HG03060 (cell line): ENCODE data around the gene FLAD1.
"Not testable (repeated sequence)": the region's sequence is repeated elsewhere in the genome, so short reads cannot be mapped to it uniquely, and the experiment has no call there.

Experiments used
- ATAC-seq: cut with Tn5 transposase; IDR thresholded peaks from one replicate; pipeline ENCODE4 v1.9.1; 2021; ENCODE audit warnings: low read depth, moderate number of reproducible peaks; ENCODE audit not compliant: unreplicated experiment

FLAD1 gene

DNA sequence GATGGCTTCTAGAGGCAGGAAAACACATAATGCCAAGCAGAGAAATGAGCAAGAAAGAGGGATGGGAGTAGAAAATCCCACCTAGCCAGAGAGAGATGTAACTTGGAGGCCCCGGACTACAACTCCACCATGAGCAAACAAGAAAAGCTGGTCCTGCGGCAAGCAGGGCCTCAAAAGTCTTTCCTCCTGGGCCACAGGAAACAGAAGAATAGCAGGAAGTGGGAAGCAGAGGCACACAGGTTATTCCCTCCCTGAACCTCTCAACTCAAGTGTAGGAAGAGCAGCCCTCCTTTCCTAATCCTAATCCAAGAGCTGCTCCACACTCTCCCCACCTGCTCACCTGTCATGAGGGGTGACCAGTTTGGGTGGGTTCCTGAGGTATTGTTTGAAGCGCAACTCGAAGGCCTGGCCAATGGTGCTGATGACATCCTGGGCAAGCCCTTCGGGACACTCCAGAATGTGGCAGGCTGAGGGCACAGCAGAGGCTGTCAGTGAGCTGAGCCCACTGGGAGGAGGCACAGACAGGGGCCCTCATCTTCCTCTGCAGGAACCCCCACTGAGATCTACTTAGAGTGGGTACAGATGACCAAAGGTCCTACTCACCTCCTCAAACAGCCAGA, 15.7 kb upstream of the FLAD1 start:
- no peak for ATAC-seq

DNA sequence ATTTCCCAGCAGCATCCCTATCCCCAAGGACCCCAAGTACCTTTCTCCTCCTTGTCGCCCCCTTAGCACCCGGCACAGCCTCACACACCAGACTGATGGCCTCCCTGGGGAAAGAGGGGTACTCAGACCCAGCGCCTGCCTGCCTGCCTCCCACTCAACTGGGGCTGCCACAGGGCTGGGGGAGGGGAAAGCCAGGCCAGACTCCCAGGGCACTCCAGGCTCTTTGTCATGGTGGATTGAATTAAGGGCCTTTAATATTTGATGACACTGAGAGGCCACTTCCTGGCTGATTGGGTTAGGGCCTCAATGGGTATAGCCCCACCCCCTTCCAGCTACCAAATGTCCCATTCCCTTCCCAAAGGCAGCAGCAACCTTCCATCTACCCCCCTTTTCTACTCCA, 14.4 kb upstream of the FLAD1 start:
- no peak for ATAC-seq

DNA sequence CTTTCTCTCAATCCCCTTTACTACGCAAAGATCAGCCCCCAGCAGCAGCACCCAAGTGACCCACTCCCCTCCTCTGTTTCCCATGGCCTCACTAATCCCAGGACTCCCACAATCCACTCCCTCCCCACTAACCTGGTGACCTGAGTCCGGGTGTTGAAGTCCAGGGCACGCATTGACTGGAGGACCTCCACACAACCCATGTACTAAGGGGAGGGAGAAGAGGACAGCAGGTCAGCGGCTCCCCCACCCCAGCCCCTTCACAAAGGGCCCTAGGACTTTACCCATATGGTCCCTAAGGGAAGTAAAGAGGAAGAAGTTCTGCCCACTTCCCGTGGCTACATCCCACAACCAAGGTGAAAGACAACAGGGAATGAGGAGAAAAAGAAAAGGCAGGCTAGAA, 13.9 kb upstream of the FLAD1 start:
- no peak for ATAC-seq

DNA sequence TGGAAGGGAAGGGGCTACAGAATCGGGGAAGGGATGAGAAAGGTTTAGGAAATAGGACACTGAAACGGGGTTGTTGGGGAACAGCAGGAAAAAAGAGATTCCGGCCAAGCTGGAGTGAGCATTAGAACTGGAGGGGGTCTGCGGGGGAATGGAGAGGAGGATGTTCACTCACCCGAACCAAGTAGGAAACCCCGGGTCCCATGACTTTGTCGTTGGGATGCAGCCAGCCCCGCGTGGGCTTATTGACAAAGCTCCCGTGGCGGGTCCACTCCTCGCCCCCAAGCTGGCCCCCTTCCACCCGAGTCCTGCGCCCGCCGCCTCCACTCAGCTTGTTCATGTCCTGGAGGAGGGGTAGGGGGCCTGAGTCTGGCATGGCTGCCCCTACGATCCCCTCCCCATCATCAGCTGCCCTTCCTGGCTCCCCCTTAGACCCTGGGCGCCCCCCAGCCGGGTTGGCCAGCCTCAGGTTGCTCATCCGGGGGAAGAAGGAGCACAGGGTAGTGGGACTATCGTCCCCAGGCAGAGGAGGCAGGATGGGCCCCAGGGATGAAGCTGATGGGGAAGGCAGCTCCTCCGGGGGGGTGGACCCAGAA, 13.2 kb upstream of the FLAD1 start:
- no peak for ATAC-seq

DNA sequence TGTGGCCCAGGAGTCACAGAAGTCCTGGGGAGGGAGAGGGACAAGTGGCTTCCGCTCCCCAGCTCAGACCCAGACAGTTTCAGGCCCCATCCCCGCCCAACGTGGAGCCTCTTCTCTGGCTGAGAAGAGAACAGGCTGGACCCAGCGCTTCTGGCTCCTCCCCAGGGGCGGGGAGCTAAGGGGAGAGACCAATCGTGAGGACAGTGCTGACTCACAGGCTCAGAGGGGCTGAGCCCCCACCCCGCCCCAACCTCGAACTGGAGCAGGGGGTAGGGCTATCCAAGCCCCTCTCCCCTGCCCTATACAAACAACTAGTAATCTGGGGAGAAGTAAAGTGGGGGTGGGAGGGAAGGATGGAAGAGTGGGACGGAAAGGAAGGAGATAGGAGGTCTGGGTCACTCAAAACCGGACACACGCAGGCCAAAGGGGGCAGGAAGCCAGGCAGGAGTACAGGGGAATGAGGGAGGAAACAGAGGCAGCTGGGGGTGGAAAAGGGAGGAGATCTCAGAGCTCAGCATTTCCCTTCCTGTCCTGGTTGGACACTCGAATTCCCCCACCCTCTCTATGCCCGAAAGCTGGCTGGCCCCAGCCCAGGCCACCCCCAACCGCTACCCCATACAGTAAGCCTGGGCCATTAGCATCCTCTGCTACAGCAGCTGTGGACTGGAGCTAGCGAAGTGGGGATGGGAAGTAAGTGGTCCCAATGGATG, 12.4 kb upstream of the FLAD1 start, which contains the start of gene SHC1:
TSS of gene SHC1 (minus strand) at position 117 of the 710 bp plus-strand sequence. CDS start 221 bp downstream, outside the sequence.
- ATAC-seq = no peak

DNA sequence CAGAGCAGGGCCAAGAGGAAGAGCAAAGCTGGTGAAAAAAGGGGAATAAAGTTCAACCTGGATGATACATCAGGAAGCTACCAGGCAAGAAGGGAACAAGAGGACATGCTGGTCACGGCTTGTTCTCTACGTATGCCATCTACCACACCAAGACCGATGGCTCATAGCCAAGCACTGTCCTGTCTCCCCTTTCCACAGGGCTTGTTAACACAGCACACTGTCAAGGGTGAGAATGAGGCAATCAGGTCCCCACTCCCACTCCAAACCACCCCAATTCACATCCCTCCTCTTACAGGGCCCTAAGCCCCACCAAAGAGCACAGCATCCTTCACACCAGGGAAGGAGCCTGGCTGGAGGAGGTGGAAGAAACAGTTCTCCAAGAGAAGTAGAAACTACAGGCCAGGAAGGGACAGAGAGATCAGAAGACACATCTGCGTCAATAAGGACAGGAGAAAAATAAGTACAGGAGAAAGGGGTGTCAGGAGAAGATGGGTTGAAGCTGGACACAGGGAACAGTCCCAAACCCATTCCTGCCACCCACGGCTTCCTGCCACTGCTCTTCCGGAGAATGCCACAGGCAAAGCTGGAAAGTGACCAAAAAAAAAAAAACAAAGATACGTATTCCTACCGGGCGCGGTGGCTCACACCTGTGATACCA, 11.7 kb upstream of the FLAD1 start:
- ATAC-seq = no peak

DNA sequence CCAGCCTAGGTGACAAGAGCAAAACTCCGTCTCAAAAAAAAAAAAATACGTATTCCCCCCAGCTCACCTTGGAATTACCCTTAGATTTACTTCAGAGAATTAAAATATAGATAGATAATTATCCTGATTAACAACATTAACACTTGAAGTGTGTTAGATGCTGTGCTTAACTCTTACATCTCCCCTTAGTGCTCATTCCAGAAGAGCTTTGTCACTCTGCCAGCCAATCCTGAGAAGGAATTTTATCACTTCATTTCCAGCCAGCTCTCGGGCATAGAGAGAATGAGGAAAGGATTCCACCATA, 11.0 kb upstream of the FLAD1 start:
- ATAC-seq = no peak

DNA sequence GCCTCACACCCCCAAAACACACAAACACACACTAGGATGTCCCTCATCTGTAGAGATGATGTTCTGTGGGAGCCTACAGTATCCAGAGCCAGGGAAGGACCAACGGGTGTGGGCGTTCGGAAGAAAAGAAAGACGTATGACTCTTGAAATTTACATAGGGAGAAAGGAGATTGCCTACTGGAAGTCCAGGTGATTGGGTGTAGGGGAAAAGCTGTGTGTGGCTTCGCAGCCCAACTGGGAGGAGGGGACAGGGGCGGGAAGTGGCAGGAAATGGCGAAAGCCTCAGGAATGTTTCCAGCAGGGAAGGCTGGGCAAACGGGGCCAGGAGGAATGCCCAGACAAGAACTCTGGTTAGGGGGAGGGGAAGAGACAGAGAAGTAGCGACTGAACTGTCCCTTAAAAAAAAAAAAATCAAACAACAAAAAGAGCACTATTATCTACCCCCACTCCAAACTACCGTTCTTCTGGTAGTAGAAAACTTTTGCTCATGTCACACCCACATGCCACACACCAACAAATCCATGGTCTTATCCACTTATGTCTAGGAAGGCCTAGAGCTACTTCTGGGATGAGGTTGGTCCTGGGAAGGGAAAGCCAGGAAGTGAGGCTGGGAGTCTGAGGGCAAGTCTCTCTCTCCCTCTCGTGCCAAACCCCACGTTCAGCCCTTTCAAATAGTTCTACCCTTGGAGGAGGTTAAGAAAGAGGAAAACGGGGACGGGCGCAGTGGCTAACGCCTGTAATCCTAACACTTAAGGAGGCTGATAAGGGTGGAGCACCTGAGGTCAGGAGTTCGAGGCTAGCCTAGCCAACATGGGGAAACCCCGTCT, 10.4 kb upstream of the FLAD1 start:
- ATAC-seq = no peak

DNA sequence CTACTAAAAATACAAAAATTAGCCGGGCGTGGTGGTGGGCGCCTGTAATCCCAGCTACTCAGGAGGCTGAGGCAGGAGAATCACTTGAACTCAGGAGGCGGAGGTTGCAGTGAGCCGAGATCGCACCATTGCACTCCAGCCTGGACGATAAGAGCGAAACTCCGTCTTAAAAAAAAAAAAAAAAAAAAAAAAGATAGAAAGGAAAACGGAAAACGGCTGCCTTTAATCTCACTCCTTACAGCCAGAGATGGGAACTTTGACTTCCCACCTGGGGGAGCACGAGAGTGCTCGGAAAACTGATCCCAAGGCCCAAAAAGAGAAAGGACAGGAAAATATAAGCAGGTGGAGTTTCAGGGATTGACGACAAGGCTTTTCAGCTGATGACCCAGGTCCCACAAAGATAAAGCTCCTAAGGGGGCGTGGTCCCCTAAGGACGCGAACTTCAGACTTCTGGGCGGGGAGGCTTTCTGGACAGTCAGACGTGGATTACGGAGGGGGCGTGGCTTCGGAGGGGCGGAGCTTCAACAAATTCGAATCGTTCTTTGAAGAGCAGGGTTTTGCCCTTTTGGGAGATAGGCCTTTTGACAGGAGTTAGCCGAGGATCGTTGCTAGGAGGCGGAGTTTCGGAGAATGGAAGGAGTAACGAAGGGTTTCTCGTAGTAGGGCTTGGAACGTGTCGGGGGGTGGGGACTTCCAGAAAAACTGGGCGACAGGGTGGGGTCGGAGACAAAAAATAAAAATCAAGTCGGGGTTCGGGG, 9.6 kb upstream of the FLAD1 start:
- no peak for ATAC-seq

DNA sequence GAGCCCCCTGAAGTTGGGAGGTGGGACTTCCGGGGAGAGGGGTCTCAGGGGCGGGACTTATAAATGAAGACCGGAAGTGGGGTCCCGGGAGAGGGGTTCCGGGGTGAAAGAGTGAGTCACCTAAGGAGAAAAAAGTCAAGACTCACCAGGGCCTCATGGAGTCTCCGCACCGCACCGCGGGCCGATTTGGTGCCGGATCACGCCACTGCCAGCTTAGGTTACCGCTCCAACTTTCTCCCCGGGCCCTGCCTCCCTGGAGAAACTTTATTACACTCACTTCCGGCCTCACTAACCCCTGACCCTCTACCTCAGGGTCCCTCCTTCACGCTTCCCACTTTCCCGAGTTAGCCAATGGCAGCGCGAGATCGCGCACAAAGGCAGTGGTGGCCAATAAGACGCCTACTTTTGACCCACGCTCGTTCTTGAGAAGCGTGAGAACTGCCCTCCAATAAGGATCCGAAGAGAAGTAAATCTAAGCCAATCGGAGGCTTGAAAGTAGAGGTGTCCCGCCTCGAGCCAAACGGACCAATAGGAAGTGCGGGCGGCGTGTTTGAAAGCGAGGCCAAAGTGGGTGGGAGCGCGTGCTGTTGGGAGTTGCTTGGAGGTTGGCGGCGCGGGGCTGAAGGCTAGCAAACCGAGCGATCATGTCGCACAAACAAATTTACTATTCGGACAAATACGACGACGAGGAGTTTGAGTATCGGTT, 8.9 kb upstream of the FLAD1 start, which contains the start of gene CKS1B:
TSS of gene CKS1B (plus strand) at position 580 of the 706 bp plus-strand sequence. CDS start at position 645, 65 bp downstream.
- peak; percentile 76 for ATAC-seq

DNA sequence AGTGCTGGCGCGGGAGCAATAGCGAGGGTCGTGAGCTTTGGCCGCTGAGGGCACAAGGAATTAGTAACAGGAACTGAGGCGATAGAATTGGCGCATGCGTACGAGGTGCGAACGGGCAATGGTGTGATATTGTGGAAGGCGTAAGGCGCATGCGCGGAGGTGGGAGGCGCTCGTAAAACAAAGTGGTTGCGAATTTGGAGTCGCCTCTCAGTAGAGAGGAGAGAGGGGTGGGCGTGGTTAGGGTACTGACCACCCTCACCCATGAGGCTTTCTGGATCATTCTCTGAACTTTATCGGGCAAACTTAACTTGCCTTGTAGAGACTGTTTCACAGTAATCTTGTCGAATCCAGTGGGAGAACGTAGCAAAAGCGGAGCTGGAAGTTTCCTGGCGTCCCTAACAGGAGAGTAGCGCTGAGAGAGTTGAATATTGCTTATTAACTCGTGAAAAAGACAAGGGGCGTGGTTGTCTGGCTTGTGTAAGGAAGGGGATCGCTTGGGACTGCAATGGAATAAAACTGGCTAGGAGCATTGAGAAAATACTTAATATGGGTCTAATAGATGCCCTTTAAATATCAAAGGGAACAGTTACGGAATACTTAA, 8.2 kb upstream of the FLAD1 start:
- peak; percentile 38 for ATAC-seq

DNA sequence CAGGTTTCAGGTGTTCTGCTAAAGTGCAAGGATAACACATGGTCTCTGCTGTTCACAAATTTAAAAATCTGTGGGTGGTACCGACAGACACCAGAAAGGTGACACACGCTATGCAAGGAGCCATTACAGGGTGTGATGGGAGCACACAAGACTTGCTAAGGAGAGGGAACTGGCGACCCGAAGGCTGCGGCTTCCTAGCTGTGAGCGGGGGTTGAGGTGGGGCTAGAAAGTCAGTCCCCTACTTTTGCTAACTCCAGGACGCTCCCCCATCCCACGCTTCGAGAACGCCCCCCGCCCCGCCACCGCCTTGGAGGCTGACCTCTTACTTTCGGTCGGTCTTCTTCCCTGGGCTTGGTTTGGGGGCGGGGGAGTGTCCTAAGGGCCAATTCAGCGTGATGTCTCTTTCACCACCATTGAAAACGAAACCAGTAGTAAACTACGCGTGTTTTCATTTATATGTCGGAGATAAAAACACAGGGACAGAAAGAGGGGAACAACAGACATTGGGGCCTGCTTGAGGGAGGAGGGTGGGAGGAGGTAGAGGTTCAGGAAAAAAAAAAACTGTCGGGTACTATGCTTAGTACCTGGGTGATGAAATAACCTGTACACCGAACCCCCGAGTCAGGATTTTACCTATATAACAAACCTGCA, 7.6 kb upstream of the FLAD1 start:
- no peak for ATAC-seq

DNA sequence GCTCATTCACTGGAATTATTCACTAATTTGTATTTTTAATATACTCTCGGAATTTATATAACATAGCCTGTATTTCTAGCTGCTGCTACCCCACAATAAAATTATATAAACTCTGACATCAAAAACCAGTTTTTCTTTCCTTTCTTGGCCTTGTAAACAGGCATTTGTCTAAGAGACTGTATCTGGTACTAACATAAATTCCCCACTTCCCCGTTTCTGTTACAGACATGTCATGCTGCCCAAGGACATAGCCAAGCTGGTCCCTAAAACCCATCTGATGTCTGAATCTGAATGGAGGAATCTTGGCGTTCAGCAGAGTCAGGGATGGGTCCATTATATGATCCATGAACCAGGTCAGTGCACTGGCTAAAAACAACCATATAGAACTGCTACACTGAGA, 5.4 kb upstream of the FLAD1 start:
- ATAC-seq = not testable (repeated sequence)

DNA sequence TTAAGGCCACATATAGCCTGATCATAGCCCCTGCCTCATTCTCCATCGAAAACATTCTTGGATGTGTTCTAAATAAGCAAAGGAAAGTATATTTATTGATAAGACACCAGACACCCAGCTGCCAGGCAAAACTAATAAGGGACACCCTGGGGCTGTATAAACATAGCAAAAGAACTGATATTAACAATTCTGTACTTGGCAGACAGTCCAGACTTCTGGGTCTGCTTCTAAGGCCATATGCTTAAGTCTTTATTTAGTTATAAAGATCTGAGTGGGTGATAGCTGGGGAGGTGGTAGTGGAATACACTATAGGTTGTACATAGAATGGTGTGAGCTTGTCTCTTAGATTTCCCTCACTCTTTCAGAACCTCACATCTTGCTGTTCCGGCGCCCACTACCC, 4.8 kb upstream of the FLAD1 start:
- no peak for ATAC-seq

DNA sequence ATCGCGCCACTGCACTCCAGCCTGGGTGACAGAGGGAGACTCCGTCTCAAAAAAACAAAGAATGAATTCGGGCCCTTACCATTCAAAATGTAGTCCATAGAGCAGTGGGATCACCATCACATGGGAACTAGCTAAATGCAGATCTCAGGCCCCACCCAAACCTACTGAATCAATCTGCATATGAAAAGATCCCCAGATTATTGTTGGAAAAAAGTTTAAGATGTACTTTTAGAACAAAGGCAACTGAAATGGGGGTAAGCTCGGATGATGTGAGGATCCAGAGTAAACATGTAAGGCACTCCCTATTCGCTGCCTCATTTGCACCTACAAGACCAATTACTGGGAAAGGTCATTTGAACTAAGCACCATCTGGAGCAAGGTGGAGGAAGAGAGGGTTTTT, 803 bp upstream of the FLAD1 start:
- no peak for ATAC-seq

DNA sequence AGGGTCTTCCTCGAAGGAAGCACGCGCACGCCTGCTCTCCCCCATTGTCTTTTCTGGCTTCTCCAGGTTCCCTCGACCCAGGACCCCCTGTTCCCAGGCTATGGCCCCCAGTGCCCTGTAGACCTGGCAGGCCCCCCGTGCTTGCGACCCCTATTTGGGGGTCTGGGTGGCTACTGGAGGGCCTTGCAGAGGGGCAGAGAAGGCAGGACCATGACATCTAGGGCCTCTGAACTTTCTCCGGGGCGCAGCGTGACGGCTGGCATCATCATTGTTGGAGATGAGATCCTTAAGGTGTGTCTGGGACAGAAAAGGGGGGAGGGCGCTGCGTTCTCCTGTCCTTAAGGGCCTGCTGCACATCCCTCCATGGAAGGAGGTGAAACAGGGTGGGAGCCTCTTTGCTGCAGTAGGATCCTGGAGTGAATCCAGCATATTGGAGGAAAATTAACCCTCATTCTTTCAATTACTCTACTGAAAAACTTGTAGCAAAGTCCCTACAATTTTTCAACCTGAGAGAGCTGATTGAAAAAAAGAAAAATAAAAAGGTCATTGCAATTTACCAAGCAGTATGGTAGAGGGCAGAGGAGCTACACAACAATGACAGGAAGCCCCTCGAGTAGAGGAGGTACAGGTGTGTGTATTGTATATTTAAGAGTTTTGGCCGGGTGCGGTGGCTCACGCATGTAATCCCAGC, 777 bp downstream of the FLAD1 start:
- ATAC-seq = no peak

DNA sequence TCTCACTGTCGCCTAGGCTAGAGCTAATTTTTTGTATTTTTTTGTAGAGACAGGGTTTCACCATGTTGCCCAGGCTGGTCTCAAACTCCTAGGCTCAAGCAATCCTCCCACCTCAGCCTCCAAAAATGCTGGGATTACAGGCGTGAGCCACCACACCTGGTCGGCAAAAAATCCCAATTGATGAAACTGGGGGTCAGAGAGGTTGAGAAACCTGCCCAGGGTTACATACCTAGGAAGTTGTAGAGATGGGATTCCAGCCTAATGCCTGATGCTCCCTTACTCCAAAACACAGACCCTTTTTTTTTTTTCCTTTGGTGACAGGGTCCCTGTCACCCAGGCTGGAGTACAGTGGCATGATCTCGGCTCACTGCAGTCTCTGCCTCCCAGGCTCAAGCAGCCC, 3.6 kb downstream of the FLAD1 start:
- not testable (repeated sequence) for ATAC-seq

DNA sequence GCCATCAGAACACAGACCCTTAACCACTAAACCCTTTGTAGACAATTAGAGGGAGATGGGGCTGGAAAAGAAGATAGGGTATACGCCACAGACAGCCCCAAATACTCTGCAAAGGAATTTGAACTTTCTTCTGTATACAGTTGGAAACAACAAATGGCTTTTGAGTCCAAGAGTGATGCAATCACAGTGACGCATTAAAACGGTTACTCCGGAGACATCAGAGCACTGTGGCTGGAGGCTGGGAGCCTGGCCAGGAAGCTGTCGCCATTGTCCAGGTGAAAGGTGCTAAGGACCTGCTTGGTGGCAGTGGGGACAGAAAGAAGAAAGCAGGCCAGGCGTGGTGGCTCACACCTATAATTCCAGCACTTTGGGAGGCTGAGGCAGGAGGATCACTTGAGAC, 4.2 kb downstream of the FLAD1 start:
- ATAC-seq = no peak
